Thyroid gland (tissue), 4 donors: Measurements from ENCODE around the gene NIPBL. TPM values are rescaled to one million over a fixed set of nuclear protein-coding genes. Genes with fewer than 3 reads are reported as not detected.

Source experiments
- DNase-seq, 2 donors: peaks; one replicate each; pipeline ENCODE4 v3.0.0-alpha.2; 2019
- H3K27ac ChIP-seq, 3 donors: fragments of 200-600 bp; sonication (generic); 1 replicate in 2 of 3; 2 replicates in 1 of 3; pipeline ENCODE4 v1.5.1; 2016 to 2019; ENCODE audit warnings: mild to moderate bottlenecking in 1 of 3, moderate library complexity in 1 of 3
- H3K27me3 ChIP-seq: fragments of 200-600 bp; sonication (generic); one replicate; pipeline ENCODE4 v1.5.1; 2019
- H3K36me3 ChIP-seq, 2 donors: fragments of 200-600 bp; sonication (generic); one replicate each; pipeline ENCODE4 v1.5.1; 2016 to 2019
- H3K4me1 ChIP-seq, 2 donors: fragments of 200-600 bp; sonication (generic); one replicate each; pipeline ENCODE4 v1.5.1; 2017 to 2019
- H3K4me3 ChIP-seq, 3 donors: fragments of 200-600 bp; sonication (generic); replicated peaks in 1 of 3; 1 replicate in 2 of 3; 2 replicates in 1 of 3; pipeline ENCODE4 v1.5.1; 2016; ENCODE audit warnings: mild to moderate bottlenecking in 1 of 3
- H3K9me3 ChIP-seq: fragments of 200-600 bp; sonication (generic); one replicate; pipeline ENCODE4 v1.5.1; 2017
- POLR2A ChIP-seq, 2 donors: fragments of 450-650 bp; IDR thresholded peaks; one replicate each; pipeline ENCODE4 v1.6.1; 2017; ENCODE audit warnings: antibody characterized with exemption in 2 of 2, mild to moderate bottlenecking in 2 of 2, moderate library complexity in 1 of 2
- WGBS, 2 donors: methylation state at CpG; one replicate each; pipeline ENCODE4 v1.1.5; 2017; 5-methylcytosine and 5-hydroxymethylcytosine counted together
- intact Hi-C: fragments of 100-400 bp; cut with DNase I; formaldehyde crosslinking; loops from one replicate; pipeline ENCODE4 v1.15.1; 2023
- total RNA-seq, 4 donors: library from RNA; depleted of rRNA; stranded (reverse); fragments of >200 nt; gene quantifications; one replicate each; pipeline ENCODE4 v1.2.3, GENCODE V29; 2016
- TF ChIP-seq, protein P1 (sequence below), 6 experiments: fragments of 200-600 bp in 3 of 6; fragments of 450-650 bp in 3 of 6; sonication (generic) in 3 of 6; IDR thresholded peaks; one replicate each; pipeline ENCODE4 v1.5.1; 2016 to 2019; ENCODE audit warnings: antibody characterized with exemption in 6 of 6, mild to moderate bottlenecking in 2 of 6, inconsistent platforms in 1 of 6, moderate library complexity in 1 of 6

Gene NIPBL
- total RNA-seq, 4 donors from 2014 or later, result 62.1 to 145 (median 87.8) TPM

DNA sequence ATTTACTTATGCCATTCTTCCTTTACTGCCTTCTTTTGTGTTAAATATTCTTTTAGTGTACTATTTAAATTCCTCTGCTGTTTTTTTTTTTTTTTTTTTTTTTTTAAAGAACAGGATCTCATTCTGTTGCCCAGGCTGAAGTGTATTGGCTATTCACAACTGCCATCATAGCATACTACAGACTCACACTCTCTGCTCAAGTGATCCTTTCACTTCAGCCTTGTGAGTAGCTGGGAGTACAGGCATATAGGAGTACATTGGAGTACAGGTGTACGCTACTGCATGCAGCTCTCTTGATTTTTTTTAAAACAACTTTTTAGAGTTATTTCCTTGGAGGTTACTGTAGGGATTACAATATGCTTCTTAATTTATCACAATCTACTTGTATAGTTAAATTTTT, 56.1 kb downstream of the NIPBL start:
- DNase-seq, result no peak
- TF ChIP-seq, protein P1, sequence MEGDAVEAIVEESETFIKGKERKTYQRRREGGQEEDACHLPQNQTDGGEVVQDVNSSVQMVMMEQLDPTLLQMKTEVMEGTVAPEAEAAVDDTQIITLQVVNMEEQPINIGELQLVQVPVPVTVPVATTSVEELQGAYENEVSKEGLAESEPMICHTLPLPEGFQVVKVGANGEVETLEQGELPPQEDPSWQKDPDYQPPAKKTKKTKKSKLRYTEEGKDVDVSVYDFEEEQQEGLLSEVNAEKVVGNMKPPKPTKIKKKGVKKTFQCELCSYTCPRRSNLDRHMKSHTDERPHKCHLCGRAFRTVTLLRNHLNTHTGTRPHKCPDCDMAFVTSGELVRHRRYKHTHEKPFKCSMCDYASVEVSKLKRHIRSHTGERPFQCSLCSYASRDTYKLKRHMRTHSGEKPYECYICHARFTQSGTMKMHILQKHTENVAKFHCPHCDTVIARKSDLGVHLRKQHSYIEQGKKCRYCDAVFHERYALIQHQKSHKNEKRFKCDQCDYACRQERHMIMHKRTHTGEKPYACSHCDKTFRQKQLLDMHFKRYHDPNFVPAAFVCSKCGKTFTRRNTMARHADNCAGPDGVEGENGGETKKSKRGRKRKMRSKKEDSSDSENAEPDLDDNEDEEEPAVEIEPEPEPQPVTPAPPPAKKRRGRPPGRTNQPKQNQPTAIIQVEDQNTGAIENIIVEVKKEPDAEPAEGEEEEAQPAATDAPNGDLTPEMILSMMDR (IDR thresholded peaks at IDR 0.05), result no peak
- no peak for TF ChIP-seq POLR2A (IDR thresholded peaks at IDR 0.05)
- Histone ChIP-seq H3K9me3 (no peaks in the 10 kb centered on the region), H3K36me3 (no peaks in the 10 kb centered on the region), H3K27ac (no peak overlapping the region), H3K4me3 (no peak overlapping the region), H3K4me1 (peaks cover 0 to 18% of the 10 kb centered on the region in 2 donors), H3K27me3 (no peaks in the 10 kb centered on the region)
- intact Hi-C loops, result loop anchor here (10.0 kb wide), 1 partner anchor 48 kb away; no protein-coding TSS in a partner anchor
- WGBS, 2 donors, result 92 to 97% methylated on average over 1 of the region's 1 CpG

DNA sequence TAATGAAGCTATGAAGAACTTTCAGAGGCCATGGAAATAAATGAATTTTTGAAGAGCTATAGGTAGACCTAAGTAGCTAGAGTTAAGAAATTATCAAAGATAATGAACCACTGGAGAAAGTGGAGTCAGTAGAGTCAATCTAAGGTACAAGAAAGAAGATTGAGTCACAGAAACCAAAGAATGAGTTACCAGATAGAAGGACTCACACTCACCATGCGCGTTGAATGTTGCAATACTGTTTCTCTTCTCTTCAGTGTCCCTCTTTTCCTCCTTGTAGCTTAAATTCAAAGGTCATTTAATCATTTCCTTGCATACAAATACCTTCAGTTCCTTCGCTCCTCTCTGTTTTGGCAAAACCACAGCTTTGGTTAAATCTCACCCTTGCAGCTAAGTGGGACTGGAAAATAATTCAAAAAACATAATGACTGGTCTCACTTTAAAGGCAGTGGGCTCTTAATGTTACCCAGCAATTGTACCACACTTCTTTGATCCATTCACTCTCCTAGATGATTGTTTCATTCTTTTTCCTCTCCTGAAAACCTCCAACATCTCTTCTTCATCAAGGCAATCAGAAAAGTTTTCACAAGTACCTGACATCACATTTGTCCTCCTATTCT, 58.3 kb downstream of the NIPBL start:
- Histone ChIP-seq H3K4me1 (peaks cover 3 to 11% of the 10 kb centered on the region in 2 donors), H3K27me3 (no peaks in the 10 kb centered on the region), H3K27ac (no peak overlapping the region), H3K9me3 (no peaks in the 10 kb centered on the region), H3K36me3 (no peaks in the 10 kb centered on the region), H3K4me3 (no peak overlapping the region)
- TF ChIP-seq, protein P1 (IDR thresholded peaks at IDR 0.05), result no peak
- no peak for TF ChIP-seq POLR2A (IDR thresholded peaks at IDR 0.05)
- intact Hi-C loops, result loop anchor here (10.0 kb wide), 1 partner anchor 50 kb away; no protein-coding TSS in a partner anchor
- DNase-seq, result no peak
- 92 to 94% methylated on average over 3 of the region's 3 CpGs for WGBS, 2 donors

DNA sequence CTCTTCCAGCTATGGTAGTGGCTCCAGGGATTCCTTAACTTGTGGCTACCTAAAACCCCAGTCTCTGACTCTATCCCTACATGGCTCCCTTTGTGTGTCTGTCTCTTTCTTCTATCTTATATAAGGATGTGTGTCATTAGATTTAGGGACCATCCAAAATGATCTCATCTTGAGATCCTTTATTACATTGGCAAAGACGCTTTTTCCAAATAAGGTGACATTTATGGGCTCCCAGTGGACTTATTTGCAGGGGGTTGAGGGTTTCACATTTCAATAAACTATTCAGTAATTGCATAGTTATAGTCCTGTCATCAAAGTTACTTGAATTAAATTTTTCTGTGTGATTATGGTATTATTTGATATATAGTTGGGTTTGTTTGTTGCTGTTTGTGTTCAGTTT, 59.2 kb downstream of the NIPBL start:
- no peak for DNase-seq
- intact Hi-C loops, result loop anchor here (10.0 kb wide), 1 partner anchor 51 kb away; no protein-coding TSS in a partner anchor
- H3K9me3 ChIP-seq, result no peaks in the 10 kb centered on the region
- no peak overlapping the region for H3K27ac ChIP-seq
- H3K36me3 ChIP-seq, result no peaks in the 10 kb centered on the region
- H3K4me3 ChIP-seq, result no peak overlapping the region
- H3K4me1 ChIP-seq, result peaks cover 12 to 15% of the 10 kb centered on the region in 2 donors
- H3K27me3 ChIP-seq, result no peaks in the 10 kb centered on the region
- WGBS, 2 donors, result 100% methylated on average over 1 of the region's 1 CpG
- TF ChIP-seq POLR2A (IDR thresholded peaks at IDR 0.05), result no peak
- TF ChIP-seq, protein P1 (IDR thresholded peaks at IDR 0.05), result no peak

DNA sequence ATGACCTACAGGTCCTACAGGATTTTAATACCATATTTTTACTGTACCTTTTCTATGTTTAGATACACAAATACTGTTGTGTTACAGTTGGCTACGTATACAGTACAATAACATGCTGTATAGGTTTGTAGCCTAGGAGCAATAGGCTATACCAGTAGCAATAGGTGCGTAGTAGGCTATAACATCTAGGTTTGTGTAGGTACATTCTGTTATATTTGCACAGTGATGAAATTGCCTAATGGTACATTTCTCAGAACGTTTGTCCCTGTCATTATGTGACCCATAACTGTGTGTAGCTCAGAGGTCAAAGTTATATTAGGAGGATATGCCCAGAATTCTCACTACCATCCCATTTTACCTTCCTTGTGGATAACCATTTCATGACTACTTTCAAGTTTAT, 59.7 kb downstream of the NIPBL start:
- no peak for TF ChIP-seq POLR2A (IDR thresholded peaks at IDR 0.05)
- TF ChIP-seq, protein P1 (IDR thresholded peaks at IDR 0.05), result no peak
- H3K27me3 ChIP-seq, result no peaks in the 10 kb centered on the region
- no peak overlapping the region for H3K27ac ChIP-seq
- no peaks in the 10 kb centered on the region for H3K36me3 ChIP-seq
- intact Hi-C loops, result loop anchor here (10.0 kb wide), 1 partner anchor 52 kb away; no protein-coding TSS in a partner anchor
- DNase-seq, result no peak
- H3K9me3 ChIP-seq, result no peaks in the 10 kb centered on the region
- 80 to 86% methylated on average over 3 of the region's 3 CpGs for WGBS, 2 donors
- peaks cover 14 to 20% of the 10 kb centered on the region in 2 donors for H3K4me1 ChIP-seq
- H3K4me3 ChIP-seq, result no peak overlapping the region

DNA sequence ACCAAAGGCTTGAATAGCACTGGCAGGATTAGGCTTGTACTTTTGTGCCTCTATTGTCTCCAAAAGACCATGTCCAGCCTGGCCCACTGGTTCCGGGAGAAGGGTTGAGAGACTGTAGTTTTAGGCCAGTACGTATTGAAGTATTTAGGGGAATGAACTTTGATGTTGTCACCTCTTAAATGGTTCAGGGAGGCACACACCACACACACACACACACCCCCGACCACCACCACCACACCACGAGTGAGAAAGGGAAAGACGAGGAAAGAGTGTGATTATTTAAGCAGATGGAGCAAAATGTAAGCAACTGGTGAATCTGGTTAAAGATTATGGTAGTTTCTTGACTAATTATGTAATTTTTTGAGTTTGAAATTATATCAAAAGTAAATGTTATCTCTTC, 61.6 kb downstream of the NIPBL start:
- Histone ChIP-seq H3K9me3 (no peaks in the 10 kb centered on the region), H3K27me3 (no peaks in the 10 kb centered on the region), H3K4me3 (no peak overlapping the region), H3K4me1 (peaks cover 14 to 17% of the 10 kb centered on the region in 2 donors), H3K27ac (no peak overlapping the region), H3K36me3 (no peaks in the 10 kb centered on the region)
- TF ChIP-seq, protein P1 (IDR thresholded peaks at IDR 0.05), result no peak
- TF ChIP-seq POLR2A (IDR thresholded peaks at IDR 0.05), result no peak
- no peak for DNase-seq
- intact Hi-C loops, result loop anchor here (10.0 kb wide), 1 partner anchor 53 kb away; no protein-coding TSS in a partner anchor
- WGBS, 2 donors, result 95 to 97% methylated on average over 5 of the region's 5 CpGs
